Smooth muscle cell (in vitro differentiated cells): ENCODE data around the gene VPS41. TPM values are rescaled to one million over a fixed set of nuclear protein-coding genes. Genes with fewer than 3 reads are reported as not detected.

Source experiments
- DNase-seq: peaks from one replicate; lab custom pipeline; 2025; ENCODE audit not compliant: unreplicated experiment; lab: John Stamatoyannopoulos, UW
- H2AFZ ChIP-seq: fragments of 200-600 bp; sonication (generic); 2 replicates; pipeline ENCODE4 v1.6.0; 2016; ENCODE audit warnings: antibody characterized with exemption, low read depth, mild to moderate bottlenecking
- H3F3A ChIP-seq: fragments of 200-600 bp; sonication (generic); 2 replicates; pipeline ENCODE4 v1.6.0; 2017; ENCODE audit warnings: antibody characterized with exemption, low read depth
- H3K27ac ChIP-seq: fragments of 200-600 bp; sonication (generic); 2 replicates; pipeline ENCODE4 v1.5.1; 2016; ENCODE audit warnings: low read depth, mild to moderate bottlenecking
- H3K27me3 ChIP-seq: fragments of 200-600 bp; sonication (generic); 2 replicates; pipeline ENCODE4 v1.6.1; 2016; ENCODE audit warnings: low read depth, mild to moderate bottlenecking
- H3K36me3 ChIP-seq: fragments of 200-600 bp; sonication (generic); 2 replicates; pipeline ENCODE4 v1.5.1; 2016; ENCODE audit warnings: low read depth
- H3K4me1 ChIP-seq: fragments of 200-600 bp; sonication (generic); 2 replicates; pipeline ENCODE4 v1.5.1; 2016; ENCODE audit warnings: low read depth
- H3K4me2 ChIP-seq: fragments of 200-600 bp; sonication (generic); 2 replicates; pipeline ENCODE4 v1.6.0; 2016; ENCODE audit warnings: mild to moderate bottlenecking
- H3K4me3 ChIP-seq: fragments of 200-600 bp; sonication (generic); 2 replicates; pipeline ENCODE4 v1.5.1; 2016; ENCODE audit warnings: mild to moderate bottlenecking
- H3K79me2 ChIP-seq: fragments of 200-600 bp; sonication (generic); 2 replicates; pipeline ENCODE4 v1.6.0; 2016; ENCODE audit warnings: low read depth, mild to moderate bottlenecking
- H3K9ac ChIP-seq: fragments of 200-600 bp; sonication (generic); 2 replicates; pipeline ENCODE4 v1.6.0; 2016; ENCODE audit warnings: low read depth
- H3K9me3 ChIP-seq: fragments of 200-600 bp; sonication (generic); replicated peaks from 2 replicates; pipeline ENCODE4 v1.5.1; 2016; ENCODE audit warnings: low read depth
- H4K20me1 ChIP-seq: fragments of 200-600 bp; sonication (generic); 2 replicates; pipeline ENCODE4 v1.6.0; 2016; ENCODE audit warnings: low read depth
- WGBS: methylation state at CpG from one replicate; pipeline ENCODE4 v1.1.7; 2016; ENCODE audit warnings: low lambda C conversion rate; 5-methylcytosine and 5-hydroxymethylcytosine counted together
- polyA plus RNA-seq: library from polyadenylated mRNA; unstranded; fragments of >200 nt; fragmentation: Nextera tagmentation; extraction: Ambion mirVana; gene quantifications from 2 replicates; pipeline ENCODE4 v1.2.1, GENCODE V29; 2016
- total RNA-seq: library from RNA; depleted of rRNA; stranded (reverse); fragments of >200 nt; gene quantifications from 2 replicates; pipeline ENCODE4 v1.2.3, GENCODE V29; 2014
- TF ChIP-seq, protein P1 (sequence below): fragments of 200-600 bp; sonication (generic); IDR thresholded peaks from 2 replicates; pipeline ENCODE4 v1.5.1; 2017; ENCODE audit warnings: borderline replicate concordance, mild to moderate bottlenecking, antibody characterized with exemption; ENCODE audit not compliant: insufficient read depth, poor library complexity, severe bottlenecking

VPS41 gene
- total and polyA plus RNA-seq, 2 experiments from 2014 or later: 22.1 to 39.7 TPM

DNA sequence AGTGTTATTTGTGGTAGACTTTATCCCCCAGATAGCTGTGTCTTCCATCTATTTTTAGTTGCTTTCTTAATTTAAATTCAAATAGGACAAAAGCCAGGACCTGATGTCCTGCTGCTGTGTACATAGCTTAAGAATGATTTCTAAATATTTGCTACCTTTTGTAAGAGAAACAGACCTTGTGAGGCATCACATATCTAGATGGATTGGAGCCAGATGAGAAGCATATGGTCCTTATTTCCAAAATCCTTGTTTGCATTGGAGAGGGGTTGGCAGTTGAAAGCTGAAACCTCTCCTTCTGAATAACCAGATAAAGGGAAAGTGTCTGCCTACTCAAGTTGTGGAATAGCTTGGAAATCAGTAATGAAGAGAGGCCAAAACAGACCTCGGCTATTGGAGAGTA lies 227.1 kb downstream of the VPS41 start:
- 100% methylated on average over 1 of the region's 1 CpG for WGBS
- H3K27me3 ChIP-seq: no peaks in the 10 kb centered on the region

DNA sequence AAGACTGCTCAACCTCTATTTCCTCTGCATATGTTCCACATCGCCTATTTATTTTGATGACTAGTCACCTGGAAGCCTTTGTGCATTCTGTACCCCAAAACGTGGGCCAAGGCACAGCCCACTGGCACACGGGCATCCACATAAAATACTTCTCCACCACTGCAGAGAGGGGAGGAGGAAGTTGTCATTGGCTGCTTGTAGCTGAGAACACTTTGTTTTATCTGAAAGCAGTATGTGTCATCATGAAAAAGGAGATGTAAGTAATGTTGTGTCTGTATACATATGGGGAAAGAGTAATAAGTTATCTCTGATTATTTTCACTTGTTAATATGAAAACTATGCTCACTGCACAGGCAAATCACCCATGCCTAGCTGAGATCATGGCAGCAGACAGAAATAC lies 229.6 kb downstream of the VPS41 start:
- no peak overlapping the region for H2AFZ ChIP-seq
- H3K9ac ChIP-seq: no peak overlapping the region
- H3K4me2 ChIP-seq: no peak overlapping the region
- H3K27me3 ChIP-seq: no peaks in the 10 kb centered on the region
- no peak overlapping the region for H3K4me3 ChIP-seq
- no peak overlapping the region for H3K27ac ChIP-seq
- WGBS: 78% methylated on average over 3 of the region's 3 CpGs
- no peaks in the 10 kb centered on the region for H4K20me1 ChIP-seq
- H3K4me1 ChIP-seq: no peaks in the 10 kb centered on the region
- no peaks in the 10 kb centered on the region for H3K36me3 ChIP-seq
- no peak for DNase-seq
- H3F3A ChIP-seq: no peaks in the 10 kb centered on the region
- no peaks in the 10 kb centered on the region for H3K9me3 ChIP-seq
- TF ChIP-seq, protein P1, sequence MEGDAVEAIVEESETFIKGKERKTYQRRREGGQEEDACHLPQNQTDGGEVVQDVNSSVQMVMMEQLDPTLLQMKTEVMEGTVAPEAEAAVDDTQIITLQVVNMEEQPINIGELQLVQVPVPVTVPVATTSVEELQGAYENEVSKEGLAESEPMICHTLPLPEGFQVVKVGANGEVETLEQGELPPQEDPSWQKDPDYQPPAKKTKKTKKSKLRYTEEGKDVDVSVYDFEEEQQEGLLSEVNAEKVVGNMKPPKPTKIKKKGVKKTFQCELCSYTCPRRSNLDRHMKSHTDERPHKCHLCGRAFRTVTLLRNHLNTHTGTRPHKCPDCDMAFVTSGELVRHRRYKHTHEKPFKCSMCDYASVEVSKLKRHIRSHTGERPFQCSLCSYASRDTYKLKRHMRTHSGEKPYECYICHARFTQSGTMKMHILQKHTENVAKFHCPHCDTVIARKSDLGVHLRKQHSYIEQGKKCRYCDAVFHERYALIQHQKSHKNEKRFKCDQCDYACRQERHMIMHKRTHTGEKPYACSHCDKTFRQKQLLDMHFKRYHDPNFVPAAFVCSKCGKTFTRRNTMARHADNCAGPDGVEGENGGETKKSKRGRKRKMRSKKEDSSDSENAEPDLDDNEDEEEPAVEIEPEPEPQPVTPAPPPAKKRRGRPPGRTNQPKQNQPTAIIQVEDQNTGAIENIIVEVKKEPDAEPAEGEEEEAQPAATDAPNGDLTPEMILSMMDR: no peak
- no peaks in the 10 kb centered on the region for H3K79me2 ChIP-seq

More for the DNA sequence above, 227.1 kb downstream of the VPS41 start:
- TF ChIP-seq, protein P1: no peak
- Histone ChIP-seq H3K79me2 (no peaks in the 10 kb centered on the region), H3K9me3 (no peaks in the 10 kb centered on the region), H2AFZ (no peak overlapping the region), H3K4me2 (no peak overlapping the region), H3K4me3 (no peak overlapping the region), H3K9ac (no peak overlapping the region), H3K4me1 (no peaks in the 10 kb centered on the region), H3F3A (no peaks in the 10 kb centered on the region), H3K27ac (no peak overlapping the region), H4K20me1 (no peaks in the 10 kb centered on the region), H3K36me3 (no peaks in the 10 kb centered on the region)
- DNase-seq: no peak

DNA sequence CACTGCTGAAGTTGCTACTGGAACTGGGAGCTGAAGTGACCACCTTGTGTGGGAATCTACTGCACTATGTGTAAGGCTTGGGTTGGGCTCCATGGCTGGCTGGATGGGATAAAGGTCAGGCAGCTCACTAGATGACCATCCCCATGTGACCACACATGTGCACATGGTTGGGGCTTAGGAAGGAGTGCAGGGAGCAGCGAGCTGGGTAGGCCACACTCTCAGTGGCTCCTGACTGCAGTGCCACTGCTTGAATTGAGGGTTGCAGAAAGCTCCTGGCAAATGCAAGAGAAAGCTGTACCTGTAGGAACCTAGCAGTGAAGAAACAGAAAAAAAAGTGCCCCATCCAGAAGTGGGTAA lies 230.3 kb downstream of the VPS41 start:
- Histone ChIP-seq H4K20me1 (no peaks in the 10 kb centered on the region), H3K9ac (no peak overlapping the region), H3K79me2 (no peaks in the 10 kb centered on the region), H3K9me3 (no peaks in the 10 kb centered on the region), H3K4me1 (no peaks in the 10 kb centered on the region), H3K4me3 (no peak overlapping the region), H2AFZ (no peak overlapping the region), H3K36me3 (no peaks in the 10 kb centered on the region), H3K27ac (no peak overlapping the region), H3F3A (no peaks in the 10 kb centered on the region), H3K27me3 (no peaks in the 10 kb centered on the region), H3K4me2 (no peak overlapping the region)
- no peak for DNase-seq
- WGBS: 86% methylated on average over 1 of the region's 1 CpG
- TF ChIP-seq, protein P1: no peak

DNA sequence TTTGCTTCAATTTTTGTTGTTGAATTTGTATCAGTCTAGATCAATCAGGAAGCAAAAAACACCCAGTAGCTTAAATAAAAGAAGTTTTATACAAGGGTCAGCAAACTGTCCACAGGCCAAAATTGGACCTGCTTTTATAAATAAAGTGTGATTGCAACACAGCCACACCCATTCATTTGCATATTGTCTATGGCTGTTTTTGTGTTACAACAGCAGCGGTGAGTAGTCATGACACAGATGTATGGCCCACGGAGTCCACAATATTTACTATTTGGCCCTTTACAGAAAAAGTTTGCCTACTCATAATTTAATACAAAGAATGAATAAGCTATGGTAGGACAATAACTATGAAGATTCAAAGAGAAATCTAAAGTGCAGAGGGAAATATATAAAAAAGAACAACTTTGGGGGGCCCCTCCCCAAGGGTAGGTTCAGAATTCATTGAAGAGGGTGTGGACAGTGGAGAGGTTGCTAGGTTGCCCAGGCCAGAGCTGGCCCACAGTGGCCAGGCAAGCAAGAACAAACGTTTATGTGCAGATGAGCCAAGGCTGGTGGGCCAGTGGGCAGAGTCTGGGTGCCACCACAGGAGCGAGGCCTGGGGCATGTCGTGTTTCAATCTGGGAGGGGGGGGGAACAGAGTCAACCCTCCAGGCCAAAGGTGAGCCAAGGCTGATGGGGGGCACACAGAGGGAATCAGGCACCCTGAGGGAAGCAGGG lies 230.9 kb downstream of the VPS41 start:
- Histone ChIP-seq H2AFZ (no peak overlapping the region), H3K36me3 (no peaks in the 10 kb centered on the region), H3F3A (no peaks in the 10 kb centered on the region), H3K4me3 (no peak overlapping the region), H3K9me3 (no peaks in the 10 kb centered on the region), H3K27ac (no peak overlapping the region), H3K27me3 (no peaks in the 10 kb centered on the region), H3K4me2 (no peak overlapping the region), H3K4me1 (no peaks in the 10 kb centered on the region), H3K79me2 (no peaks in the 10 kb centered on the region), H3K9ac (no peak overlapping the region), H4K20me1 (no peaks in the 10 kb centered on the region)
- TF ChIP-seq, protein P1: no peak
- no peak for DNase-seq
- 88% methylated on average over 5 of the region's 5 CpGs for WGBS
